Globus pallidus (tissue), 1 donor: ENCODE results near the gene BACH2.
"Not testable (repeated sequence)": the region's sequence is repeated elsewhere in the genome, so short reads cannot be mapped to it uniquely, and the experiment has no call there.

Experiments
- DNase-seq: peaks from one replicate; pipeline ENCODE4 v3.0.0-alpha.2; 2015; ENCODE audit warnings: low spot score

BACH2 gene

DNA sequence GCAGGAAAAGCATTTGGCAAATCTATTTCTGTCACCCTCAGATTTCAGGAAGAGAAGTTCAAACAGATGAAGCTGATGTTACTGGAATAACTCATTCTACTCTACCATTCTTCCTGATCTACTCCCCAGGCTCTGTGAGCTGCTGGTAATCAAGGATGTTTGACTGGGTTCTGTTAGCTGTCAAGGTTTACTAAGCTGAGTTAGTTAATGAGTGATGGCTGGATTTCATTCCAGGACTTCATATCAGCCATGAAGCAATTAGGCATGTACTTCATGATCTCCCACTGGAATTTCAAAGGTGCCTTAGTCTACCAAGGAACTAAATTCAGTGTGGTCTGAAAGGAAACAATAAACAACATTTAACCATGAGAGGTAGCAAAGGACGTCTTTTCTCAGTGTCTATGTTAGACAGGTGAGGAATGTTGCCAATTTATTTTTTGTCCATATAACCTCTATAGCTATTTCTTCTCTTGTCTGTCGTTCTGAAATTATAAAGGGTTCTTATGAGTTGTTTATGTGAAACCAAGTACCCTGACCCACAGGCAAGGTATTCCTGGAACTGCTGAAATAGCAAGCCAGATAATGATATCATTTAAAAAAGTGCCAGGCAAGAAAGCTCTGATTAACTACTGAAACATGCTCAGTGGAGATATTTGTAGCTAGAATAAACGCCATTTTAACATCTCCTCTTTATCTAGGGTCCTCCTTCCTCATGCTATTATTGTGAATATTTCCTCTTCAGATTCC, 112.9 kb downstream of the BACH2 start:
- no peak for DNase-seq

DNA sequence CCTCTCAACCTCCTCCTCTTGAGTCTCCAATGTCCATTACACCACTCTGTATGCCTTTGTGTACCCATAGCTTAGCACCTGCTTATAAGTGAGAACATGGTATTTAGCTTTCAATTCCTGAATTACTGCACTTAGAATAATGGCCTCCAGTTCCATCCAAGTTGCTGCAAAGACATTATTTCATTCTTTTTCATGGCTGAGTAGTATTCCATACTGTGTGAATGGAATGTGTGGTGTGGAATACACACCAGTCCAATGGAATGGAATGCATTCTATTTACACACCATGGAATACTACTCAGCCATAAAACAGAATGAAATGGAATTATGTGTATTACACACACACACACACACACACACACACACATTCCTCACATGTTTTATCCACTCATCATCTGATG, 116.1 kb downstream of the BACH2 start:
- no peak for DNase-seq

DNA sequence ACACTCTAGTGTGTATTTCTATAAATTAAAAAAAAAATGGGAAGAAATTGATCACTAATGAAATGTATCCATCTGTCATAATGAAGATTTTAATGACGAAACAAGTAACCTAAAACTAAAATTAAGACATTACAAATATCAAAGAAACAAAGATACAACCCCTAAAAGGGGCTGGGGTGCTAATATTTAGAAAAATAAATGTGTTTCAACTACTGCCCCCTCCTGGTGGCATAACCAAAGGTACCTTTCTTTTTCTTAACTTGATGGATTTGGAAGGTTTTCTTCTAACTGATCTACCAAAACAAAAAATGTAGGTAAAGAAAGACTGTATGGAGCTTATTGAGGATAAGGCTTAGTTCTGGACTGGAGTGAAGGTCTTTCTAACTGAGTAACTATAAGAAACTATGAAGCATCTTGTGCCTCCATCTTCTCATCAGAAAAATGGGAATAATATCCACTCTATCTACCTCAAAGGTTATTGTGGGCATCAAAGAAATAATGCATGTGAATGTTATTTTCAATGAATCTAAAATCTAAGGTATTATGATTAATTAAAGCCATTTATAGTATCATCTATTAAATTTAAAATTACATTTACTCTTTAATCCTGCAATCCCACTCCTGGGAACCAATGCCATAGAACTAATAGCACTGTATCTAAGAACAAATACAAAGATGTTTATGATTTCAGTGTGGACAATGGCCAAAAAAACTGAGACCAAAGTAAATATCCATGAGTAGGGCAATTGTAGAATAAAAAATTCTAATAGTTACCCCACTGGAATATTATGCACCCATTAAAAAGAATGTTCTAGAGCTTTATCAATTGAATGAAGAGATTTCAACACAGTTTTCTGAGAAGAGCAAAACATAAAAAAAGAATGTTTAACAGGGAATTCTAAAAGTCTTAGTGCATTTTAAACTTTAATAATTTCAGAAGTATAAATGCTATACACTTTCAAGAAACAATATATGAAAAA, 117.2 kb downstream of the BACH2 start:
- DNase-seq: no peak

DNA sequence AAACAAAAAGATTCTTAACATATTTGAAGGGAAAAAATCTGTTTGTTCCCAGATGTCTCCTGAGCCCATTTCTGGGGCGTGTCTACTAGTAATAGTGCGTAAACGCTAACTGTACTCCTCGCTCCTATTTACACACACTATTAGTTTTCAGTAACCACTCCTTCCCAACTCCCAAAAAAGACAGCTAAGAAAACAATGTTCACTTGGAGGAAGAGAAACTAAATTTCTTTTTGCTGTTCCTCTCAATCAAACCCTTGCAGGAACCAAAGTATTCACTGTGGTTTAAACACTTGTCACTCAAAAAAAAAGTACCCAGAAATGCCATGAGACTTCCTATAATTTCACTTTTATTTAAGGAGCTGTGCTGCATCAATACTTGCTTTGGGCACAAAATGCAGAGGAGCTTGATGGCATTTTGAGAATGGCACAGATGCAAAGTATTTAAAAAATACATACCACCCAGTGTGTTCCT, 118.2 kb downstream of the BACH2 start:
- DNase-seq: no peak

DNA sequence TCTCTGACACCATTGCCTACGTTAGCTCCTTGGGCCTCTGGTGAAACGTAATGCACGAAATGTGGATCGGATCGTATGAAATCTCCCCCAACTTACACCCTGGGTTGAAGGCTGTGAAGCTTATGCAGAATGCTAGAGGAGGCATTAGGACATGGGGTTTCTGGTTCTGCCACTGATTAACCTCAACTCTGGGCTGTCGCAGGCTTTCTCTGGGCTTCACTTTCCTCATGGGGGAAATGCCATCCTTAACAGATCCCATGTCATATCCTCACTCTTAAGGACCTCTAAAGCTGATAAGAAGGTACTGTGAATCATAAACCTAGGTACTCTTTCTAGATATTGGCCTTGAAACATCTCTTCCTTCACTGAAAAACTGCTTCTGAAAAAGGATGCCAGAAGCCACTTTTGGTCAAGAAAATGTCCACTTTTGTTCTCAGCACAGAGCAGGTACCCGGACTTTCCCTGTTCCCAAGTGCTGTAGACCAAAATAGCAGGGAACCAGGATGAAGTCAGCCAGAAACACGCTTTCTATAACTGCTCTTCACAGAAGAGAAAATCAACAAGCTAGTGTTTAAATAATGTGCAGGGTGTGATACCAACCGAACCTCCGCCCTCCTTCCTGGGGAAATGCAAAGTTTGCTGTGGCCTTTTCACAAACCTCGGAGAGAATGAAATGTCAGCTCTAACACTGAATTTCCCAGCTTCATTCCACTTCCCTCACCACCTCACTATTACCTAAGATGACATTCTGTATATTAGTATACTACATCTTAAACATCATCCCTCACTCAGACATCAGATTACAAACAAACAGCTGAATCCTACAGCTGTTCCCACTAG, 118.9 kb downstream of the BACH2 start:
- no peak for DNase-seq

DNA sequence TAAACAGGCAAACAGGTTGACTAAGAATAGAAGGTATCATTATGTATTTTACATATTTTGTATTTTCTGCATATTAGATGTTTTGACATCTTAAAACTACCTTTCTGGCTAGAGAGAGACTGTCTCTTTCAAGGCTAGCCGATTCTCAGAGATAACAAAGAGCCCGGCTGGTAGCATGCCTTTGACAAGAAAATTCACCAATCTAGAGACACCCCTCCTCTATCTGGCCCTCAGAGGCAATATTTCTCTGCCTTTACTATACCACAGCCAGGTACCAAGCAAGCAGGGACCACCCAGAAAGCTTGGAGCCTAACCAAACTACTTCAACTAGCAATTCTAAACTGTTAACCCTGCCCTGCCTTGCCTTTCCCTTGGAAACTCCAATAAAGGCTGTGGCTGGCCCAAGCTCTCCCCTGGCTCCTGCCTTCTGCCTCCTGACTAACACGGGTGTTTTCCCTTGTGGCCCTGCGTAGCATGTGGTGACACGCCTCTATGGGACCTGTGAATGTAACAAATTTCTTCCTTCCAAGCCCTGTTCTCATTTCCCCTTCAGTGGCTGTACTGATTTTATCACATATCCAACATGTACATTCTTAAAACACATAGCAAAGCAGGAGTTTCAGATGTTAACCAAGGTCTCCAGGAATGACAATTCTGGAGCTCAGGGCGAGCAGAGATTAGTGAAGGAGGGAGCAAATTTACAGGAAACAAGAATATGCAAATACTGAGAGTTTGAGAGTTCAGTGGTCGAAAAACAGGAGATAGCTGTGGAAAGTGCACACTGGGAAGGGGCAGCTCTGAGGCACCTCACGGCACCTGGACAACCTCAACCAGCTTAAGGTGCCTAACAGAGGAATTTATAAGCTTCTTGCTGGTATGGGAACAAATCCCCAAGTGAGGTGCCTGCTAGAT, 120.8 kb downstream of the BACH2 start:
- no peak for DNase-seq

DNA sequence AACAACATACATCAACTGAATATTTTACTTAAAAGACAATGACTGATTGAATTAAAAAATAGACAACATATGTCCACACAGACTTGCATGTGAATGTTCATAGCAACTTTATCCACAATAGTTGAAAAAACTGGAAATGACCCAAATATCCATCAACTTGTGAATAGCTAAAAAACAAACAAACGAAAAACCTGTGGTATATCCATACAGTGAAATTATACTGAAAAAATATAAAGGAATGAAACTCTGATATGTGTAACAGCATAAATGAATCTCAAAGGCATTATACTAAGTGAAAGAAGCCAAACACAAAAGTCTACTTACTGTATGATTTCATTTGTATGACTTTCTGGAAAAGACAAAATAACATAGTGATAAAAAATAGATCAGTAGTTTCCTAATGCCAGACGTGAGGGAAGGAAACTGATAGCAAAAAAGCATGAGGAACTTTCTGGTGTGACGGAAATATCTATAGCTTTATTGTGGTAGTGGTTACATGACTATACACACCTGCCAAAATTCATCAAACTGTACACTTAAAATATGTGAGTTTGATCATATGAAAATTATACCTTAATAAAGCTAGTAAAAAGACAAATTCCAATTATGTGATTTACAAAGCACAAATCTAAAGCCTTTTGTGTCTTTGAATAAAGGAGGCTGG, 123.2 kb downstream of the BACH2 start:
- no peak for DNase-seq

DNA sequence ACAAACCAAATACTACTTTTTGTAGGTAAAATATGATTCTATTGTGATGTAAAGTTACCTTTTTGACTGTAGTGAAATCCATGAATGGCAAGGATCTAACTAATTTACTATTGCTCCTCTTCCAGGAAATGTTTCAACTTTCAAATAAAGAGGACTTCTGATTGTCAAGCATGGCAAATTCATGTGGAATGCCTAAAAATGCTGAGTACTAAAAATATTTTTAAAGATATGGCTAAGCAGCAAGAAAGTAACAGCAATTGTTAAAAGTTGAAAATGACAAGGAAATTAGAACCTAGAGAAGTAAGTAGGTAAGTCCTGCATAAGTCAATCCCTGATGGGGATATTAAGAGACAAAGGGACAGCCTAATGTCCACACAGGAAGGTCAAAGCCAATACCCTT, 126.0 kb downstream of the BACH2 start:
- no peak for DNase-seq

DNA sequence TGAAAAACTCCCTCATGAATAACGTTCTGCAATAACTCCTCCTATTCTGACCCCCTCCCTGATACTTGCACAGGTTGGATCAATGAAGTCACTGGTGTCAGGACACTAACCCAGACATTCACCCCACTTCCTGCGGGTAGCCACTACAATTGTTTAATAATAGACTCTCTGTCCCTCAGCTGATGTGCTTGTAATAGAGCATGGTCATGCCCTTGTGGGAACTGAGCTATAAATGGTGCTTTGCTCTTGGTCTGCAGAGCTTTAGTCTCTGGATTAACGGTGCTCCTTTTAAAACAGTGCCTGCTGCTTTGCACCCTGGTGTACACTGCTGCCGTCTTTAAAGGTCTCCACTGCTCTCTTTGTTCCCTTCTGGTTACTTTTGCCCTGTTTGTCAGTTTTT, 127.3 kb downstream of the BACH2 start:
- DNase-seq: peak; percentile 39

DNA sequence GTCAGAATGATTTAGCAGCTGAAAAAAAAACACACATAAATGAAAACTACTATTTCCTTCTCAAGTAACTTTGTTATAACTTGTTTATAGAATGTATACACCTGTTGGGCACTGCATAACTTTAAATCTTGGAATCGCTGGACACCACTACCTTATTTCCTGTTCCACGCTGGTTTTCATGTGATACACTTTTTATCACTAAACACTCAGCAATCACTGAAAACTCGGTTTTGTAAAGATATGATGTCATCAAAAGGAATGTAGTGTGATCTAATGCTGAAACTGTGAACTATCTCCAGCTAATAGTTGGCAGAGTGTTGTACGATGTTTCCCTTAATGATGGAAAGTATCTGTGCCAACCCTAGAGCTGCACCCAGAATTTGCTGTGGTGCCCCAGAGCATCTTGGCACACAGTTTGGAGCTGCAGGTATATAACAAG, 127.9 kb downstream of the BACH2 start:
- no peak for DNase-seq

DNA sequence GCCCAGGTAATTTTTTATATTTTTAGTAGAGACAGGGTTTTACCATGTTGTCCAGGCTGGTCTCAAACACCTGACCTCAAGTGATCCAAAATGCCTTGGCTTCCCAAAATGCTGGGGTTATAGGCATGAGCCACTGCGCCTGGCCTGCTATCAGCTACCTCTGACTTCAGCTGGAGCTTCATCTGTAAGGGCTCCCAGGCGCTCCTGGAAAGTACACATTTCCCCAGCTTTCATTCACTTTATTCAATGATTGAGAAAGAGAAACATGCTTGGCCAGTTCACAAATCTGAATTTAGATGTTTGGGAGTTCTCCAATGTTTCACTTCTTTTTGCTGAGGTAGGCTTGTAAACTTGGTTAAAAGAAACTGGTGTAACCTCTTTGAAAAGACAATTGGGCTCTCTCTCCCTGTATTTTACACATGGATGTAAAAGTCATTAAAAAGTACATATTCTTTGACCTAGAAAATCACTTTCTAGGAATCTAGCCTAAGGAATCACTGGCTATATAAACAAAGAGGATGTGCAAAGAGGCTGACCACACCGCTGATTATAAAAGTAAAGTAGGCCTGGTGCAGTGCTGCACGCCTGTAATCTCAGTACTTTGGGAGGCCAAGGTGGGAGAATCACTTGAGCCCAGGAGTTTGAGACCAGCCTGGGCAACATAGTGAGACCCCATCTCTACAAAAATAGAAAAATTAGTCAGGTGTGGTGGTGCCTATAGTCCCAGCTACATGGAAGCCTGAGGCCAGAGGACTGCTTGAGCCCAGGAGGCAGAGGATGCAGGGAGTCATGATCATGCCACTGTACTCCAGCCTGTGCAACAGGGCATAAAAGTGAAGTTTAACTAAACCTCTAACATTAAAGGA, 128.9 kb downstream of the BACH2 start:
- DNase-seq: no peak

DNA sequence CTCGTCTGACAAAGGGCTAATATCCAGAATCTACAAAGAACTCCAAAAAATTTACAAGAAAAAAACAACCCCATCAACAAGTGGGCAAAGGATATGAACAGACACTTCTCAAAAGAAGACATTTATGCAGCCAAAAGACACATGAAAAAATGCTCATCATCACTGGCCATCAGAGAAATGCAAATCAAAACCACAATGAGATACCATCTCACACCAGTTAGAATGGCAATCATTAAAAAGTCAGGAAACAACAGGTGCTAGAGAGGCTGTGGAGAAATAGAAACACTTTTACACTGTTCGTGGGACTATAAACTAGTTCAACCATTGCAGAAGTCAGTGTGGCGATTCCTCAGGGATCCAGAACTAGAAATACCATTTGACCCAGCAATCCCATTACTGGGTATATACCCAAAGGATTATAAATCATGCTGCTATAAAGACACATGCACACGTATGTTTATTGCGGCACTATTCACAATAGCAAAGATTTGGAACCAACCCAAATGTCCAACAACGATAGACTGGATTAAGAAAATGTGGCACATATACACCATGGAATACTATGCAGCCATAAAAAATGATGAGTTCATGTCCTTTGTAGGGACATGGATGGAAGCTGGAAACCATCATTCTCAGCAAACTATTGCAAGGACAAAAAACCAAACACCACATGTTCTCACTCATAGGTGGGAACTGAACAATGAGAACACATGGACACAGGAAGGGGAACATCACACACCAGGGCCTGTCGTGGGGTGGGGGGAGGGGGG, 130.3 kb downstream of the BACH2 start:
- DNase-seq: not testable (repeated sequence)

DNA sequence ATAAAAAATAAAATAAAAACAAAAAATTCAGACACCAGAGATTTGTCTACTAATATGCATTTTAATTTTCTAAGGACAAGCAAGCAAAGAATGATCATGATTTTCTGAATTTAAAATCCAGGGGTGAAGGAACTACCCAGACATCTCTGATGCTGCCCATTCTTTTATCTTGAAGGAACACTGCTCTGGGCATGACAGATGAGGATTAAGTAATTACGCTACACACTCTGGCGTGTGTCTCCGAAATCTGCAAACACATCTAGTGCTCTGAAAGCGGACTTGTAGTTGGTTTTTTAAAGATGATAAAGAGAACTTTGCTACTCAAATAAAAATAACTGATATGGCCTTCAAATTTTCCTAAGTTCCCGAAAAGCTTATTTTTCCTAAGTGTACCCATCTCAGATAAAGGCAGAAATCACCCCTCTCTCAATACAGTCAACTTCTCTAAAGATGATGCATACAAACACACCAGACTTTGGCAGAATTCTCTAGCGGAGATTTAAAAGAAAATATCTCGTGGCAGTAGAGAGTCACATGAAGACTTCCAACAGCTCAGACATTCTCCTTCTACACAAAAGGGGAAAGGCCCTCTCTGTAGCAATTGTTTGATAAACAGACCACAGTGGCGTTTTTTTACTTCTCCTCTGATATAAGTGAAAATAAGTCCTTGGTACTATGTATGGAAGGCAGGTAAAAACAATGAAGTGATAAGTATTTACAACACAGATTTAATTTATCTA, 133.8 kb downstream of the BACH2 start:
- no peak for DNase-seq

DNA sequence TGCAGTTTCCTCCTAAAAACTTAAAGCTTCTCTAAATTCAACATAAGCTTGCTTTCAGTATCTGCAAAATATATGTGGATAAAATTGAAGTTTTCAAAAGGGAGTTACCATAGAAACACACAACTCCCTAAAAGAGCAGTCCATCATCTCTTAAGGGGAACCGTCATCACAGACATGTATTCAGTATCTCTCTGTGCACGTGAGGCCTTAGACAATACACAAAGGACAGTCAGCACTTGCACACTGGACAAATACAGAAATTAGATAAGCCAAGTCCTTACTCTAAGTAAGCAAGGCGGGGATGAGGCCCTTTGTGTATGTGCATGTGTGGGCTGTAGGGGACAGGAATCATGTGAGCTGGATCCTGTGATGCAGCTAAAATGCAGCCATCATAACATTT, 136.6 kb downstream of the BACH2 start:
- peak; percentile 76 for DNase-seq

DNA sequence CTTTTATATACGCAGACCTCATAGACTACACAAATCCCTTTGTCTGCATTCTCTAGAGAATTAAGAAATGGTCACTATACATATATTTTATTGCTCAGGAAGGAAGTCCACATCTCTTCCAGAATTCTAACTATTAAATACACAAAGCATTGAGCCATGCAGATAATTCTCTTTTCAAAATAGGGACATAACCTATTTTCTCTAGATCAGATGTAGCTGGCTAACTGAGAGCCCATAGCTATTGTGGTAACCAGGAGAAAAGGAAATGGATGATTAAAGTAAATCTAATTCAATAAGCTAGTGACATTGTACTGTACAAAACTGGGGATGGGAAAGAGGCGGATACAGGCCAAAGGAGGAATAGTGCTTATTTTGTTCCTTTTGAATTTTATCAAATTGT, 137.2 kb downstream of the BACH2 start:
- DNase-seq: no peak

DNA sequence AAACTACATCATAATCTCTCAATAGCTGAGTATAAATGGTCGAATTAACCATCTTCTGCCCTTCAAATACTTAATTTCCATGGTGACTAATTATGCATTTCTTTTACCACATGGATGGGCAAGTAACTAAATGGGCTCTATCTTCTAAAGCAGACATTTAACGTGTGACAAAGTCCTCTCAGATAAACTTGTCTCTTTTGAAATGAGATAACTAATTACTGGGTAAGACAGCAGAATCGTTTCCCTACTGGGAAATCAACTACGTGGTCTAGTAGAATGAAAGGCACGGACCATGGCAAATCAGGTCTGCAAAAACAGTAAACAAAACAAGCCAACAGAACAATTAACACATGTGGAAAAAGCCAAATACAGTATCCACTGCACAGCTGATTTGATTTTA, 137.7 kb downstream of the BACH2 start:
- DNase-seq: no peak

DNA sequence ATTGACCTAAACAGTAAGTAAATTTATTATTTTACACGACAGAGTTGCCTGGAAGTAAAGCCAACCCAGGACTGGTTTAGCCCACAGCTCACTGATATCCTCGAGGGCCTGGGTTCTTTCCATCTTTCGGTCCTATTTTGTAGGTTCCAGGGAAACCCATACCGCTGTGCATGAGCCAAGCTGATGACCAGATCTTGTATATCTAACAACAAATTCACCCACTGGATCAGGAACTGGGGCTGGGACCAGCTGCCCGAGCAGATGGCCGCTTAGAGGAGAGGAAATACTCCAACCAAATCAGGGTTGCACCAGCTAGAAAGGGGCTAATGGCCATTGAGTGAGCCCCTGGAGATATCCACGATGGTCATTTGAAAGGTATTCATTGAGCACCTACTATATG, 139.2 kb downstream of the BACH2 start:
- DNase-seq: no peak

DNA sequence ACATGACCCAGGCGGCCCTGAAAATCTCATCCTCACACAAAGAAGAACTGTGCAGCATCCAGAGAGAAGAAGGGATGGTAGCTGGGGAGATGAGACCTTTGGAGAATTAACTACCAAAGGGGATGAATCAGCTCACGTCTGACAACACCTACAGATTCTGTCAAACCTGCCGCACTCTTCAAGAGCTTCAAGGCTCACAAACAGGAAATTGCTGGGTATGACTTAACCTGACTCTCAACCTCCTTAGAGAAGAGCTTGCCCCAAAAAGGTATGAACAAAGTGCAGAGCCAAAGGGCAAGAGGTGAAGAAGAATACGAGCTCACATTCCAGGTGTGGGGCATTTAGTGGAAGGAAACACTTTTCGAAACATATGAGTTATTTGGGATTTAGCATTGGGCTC, 139.8 kb downstream of the BACH2 start:
- DNase-seq: no peak
